ENCODE results near the gene MASTL. TPM values are rescaled to one million over a fixed set of nuclear protein-coding genes. Genes with fewer than 3 reads are reported as not detected.
A peak's percentile ranks its signal among the peaks of the same experiment; 100 is the strongest.

Gene MASTL
- total RNA-seq, 2 donors from 2014 or later: 30.3 to 50.2 TPM

DNA sequence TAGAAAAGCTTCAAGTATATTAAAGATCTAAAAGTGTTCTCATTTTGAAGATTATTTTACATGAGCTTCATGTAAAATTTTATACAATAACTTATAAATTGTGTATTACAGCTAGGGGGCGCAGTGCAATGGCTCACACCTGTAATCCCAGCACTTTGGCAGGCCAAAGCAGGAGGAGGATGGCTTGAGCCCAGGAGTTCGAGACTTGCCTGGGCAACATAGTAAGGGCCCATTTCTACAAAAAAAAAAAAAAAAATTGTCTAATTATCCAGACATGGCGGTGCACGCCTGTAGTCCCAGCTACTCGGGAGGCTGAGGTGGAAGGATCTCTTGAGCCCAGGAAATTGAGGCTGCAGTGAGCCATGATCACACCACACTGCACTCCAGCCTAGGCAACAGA, 68.8 kb downstream of the MASTL start:
- Histone ChIP-seq H3K4me3 (ENCODE audit: low read length) (no peak overlapping the region), H3K27ac (ENCODE audit: low read depth, low read length) (no peak overlapping the region), H3K4me1 (ENCODE audit: control insufficient read depth, insufficient read depth, low read length) (no peaks in the 10 kb centered on the region), H3K27me3 (ENCODE audit: control insufficient read depth, insufficient read depth, low read length, poor library complexity, severe bottlenecking) (no peaks in the 10 kb centered on the region), H3K9ac (ENCODE audit: extremely low read depth, low read length, poor library complexity, severe bottlenecking) (no peak overlapping the region), H3K36me3 (ENCODE audit: control insufficient read depth, insufficient read depth, low read length) (peaks cover 37% of the 10 kb centered on the region), H3K9me3 (ENCODE audit: control insufficient read depth, low read length) (no peaks in the 10 kb centered on the region)
- no peak overlapping the region for H3K4me3 Mint-ChIP-seq
- H3K36me3 Mint-ChIP-seq (ENCODE audit: low read depth): peaks cover 26% of the 10 kb centered on the region
- H3K27ac Mint-ChIP-seq: no peak overlapping the region
- H3K9me3 Mint-ChIP-seq: no peaks in the 10 kb centered on the region
- TF ChIP-seq CTCF (conservative IDR thresholded peaks at IDR 0.05): peak; percentile 82
- no peaks in the 10 kb centered on the region for H3K27me3 Mint-ChIP-seq (ENCODE audit: insufficient read depth)
- peak; percentile 56 for DNase-seq
- 76 to 100% methylated on average over 3 to 5 of the region's 5 CpGs for WGBS, 2 experiments (ENCODE audit: insufficient coverage in 1 of 2, insufficient read length in 1 of 2)
- no peaks in the 10 kb centered on the region for H3K4me1 Mint-ChIP-seq

DNA sequence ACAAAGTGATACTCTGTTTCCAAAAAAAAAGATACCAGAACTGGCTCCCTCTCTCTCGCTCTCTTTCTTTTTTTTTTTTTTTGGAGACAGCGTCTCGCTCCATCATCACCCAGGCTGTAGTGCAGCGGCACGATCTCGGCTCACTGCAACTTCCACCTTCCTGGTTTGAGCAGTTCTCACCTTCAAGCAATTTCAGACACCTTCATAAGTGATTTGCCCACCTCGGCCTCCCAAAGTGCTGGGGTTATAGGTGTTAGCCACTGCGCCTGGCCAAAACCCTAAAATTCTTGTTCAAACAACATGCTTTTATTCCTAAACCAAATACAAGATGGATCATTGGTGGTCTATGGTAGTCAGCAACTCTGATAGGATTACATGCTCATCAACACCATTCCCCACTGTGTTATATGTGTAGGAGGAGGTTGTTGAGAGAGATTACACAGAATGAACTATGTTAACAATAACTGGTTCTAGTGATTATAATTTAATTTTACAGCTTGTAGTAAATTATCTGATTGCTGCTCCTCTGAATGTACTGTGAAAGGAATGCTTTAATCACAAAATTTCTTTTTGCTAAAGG, 69.9 kb downstream of the MASTL start:
- peaks cover 33% of the 10 kb centered on the region for H3K36me3 ChIP-seq (ENCODE audit: control insufficient read depth, insufficient read depth, low read length)
- no peak overlapping the region for H3K27ac Mint-ChIP-seq
- no peak for DNase-seq
- no peaks in the 10 kb centered on the region for H3K27me3 Mint-ChIP-seq (ENCODE audit: insufficient read depth)
- no peaks in the 10 kb centered on the region for H3K4me1 Mint-ChIP-seq
- H3K9me3 ChIP-seq (ENCODE audit: control insufficient read depth, low read length): no peaks in the 10 kb centered on the region
- no peak overlapping the region for H3K9ac ChIP-seq (ENCODE audit: extremely low read depth, low read length, poor library complexity, severe bottlenecking)
- no peaks in the 10 kb centered on the region for H3K4me1 ChIP-seq (ENCODE audit: control insufficient read depth, insufficient read depth, low read length)
- no peak for TF ChIP-seq CTCF (conservative IDR thresholded peaks at IDR 0.05)
- H3K4me3 ChIP-seq (ENCODE audit: low read length): no peak overlapping the region
- no peaks in the 10 kb centered on the region for H3K9me3 Mint-ChIP-seq
- H3K27ac ChIP-seq (ENCODE audit: low read depth, low read length): no peak overlapping the region
- H3K4me3 Mint-ChIP-seq: no peak overlapping the region
- peaks cover 19% of the 10 kb centered on the region for H3K36me3 Mint-ChIP-seq (ENCODE audit: low read depth)
- 70 to 71% methylated on average over 4 to 8 of the region's 8 CpGs for WGBS, 2 experiments (ENCODE audit: insufficient coverage in 1 of 2, insufficient read length in 1 of 2)
- no peaks in the 10 kb centered on the region for H3K27me3 ChIP-seq (ENCODE audit: control insufficient read depth, insufficient read depth, low read length, poor library complexity, severe bottlenecking)

- Mint-ChIP-seq H3K9me3 (no peaks in the 10 kb centered on the region), H3K4me3 (no peak overlapping the region), H3K27ac (no peak overlapping the region), H3K4me1 (no peaks in the 10 kb centered on the region), H3K36me3 (ENCODE audit: low read depth) (peaks cover 20% of the 10 kb centered on the region), H3K27me3 (ENCODE audit: insufficient read depth) (no peaks in the 10 kb centered on the region)
- no peaks in the 10 kb centered on the region for H3K27me3 ChIP-seq (ENCODE audit: control insufficient read depth, insufficient read depth, low read length, poor library complexity, severe bottlenecking)
- 61 to 67% methylated on average over 3 of the region's 3 CpGs for WGBS, 2 experiments (ENCODE audit: insufficient coverage in 1 of 2, insufficient read length in 1 of 2)
- H3K9me3 ChIP-seq (ENCODE audit: control insufficient read depth, low read length): no peaks in the 10 kb centered on the region
- TF ChIP-seq CTCF (conservative IDR thresholded peaks at IDR 0.05): no peak
- no peak for DNase-seq
- peaks cover 29% of the 10 kb centered on the region for H3K36me3 ChIP-seq (ENCODE audit: control insufficient read depth, insufficient read depth, low read length)
- no peaks in the 10 kb centered on the region for H3K4me1 ChIP-seq (ENCODE audit: control insufficient read depth, insufficient read depth, low read length)
- no peak overlapping the region for H3K27ac ChIP-seq (ENCODE audit: low read depth, low read length)
- H3K9ac ChIP-seq (ENCODE audit: extremely low read depth, low read length, poor library complexity, severe bottlenecking): no peak overlapping the region
- H3K4me3 ChIP-seq (ENCODE audit: low read length): no peak overlapping the region
Observed at GRCh38 chr10:27225642-27226257, 70.6 kb downstream of the MASTL start.
